MM.1S (cell line): ENCODE results near the gene KLHL13.

Experiments
- DNase-seq: peaks from one replicate; pipeline ENCODE4 v3.0.0-alpha.2; 2015
- H2AFZ ChIP-seq: fragments of 300-600 bp; sonication (generic); 2 replicates; pipeline ENCODE4 v1.6.0; 2016; ENCODE audit warnings: antibody characterized with exemption, low read length
- H3F3A ChIP-seq: fragments of 300-600 bp; sonication (generic); 2 replicates; pipeline ENCODE4 v1.6.1; 2016; ENCODE audit warnings: mild to moderate bottlenecking, antibody characterized with exemption, low read length, moderate library complexity, mixed read lengths; ENCODE audit not compliant: insufficient read depth
- H3K27ac ChIP-seq: fragments of 300-600 bp; sonication (generic); 2 replicates; pipeline ENCODE4 v1.5.1; 2016; ENCODE audit warnings: mild to moderate bottlenecking, low read length
- H3K27me3 ChIP-seq: fragments of 300-600 bp; sonication (generic); replicated peaks from 2 replicates; pipeline ENCODE4 v1.6.0; 2016; ENCODE audit warnings: low read length; ENCODE audit not compliant: insufficient read depth
- H3K36me3 ChIP-seq: fragments of 300-600 bp; sonication (generic); replicated peaks from 2 replicates; pipeline ENCODE4 v1.6.1; 2016; ENCODE audit warnings: mild to moderate bottlenecking, low read length, mixed read lengths; ENCODE audit not compliant: insufficient read depth
- H3K4me1 ChIP-seq: fragments of 300-600 bp; sonication (generic); 2 replicates; pipeline ENCODE4 v1.6.1; 2016; ENCODE audit warnings: low read length, mixed read lengths
- H3K4me2 ChIP-seq: fragments of 300-600 bp; sonication (generic); 2 replicates; pipeline ENCODE4 v1.6.0; 2016; ENCODE audit warnings: low read depth, low read length
- H3K4me3 ChIP-seq: fragments of 300-600 bp; sonication (generic); 2 replicates; pipeline ENCODE4 v1.5.1; 2016; ENCODE audit warnings: low read length, mixed read lengths
- H3K79me2 ChIP-seq: fragments of 300-600 bp; sonication (generic); 2 replicates; pipeline ENCODE4 v1.6.1; 2016; ENCODE audit warnings: mixed run types, low read length, mixed read lengths
- H3K9ac ChIP-seq: fragments of 300-600 bp; sonication (generic); 2 replicates; pipeline ENCODE4 v1.6.1; 2016; ENCODE audit warnings: low read length, mixed read lengths
- H3K9me2 ChIP-seq: fragments of 300-600 bp; sonication (generic); replicated peaks from 2 replicates; pipeline ENCODE4 v1.6.1; 2016; ENCODE audit warnings: mild to moderate bottlenecking, low read length, mixed read lengths; ENCODE audit not compliant: insufficient read depth
- H3K9me3 ChIP-seq: fragments of 300-600 bp; sonication (generic); replicated peaks from 2 replicates; pipeline ENCODE4 v1.6.1; 2016; ENCODE audit warnings: mild to moderate bottlenecking, low read length, mixed read lengths; ENCODE audit not compliant: insufficient read depth
- H4K20me1 ChIP-seq: fragments of 300-600 bp; sonication (generic); 2 replicates; pipeline ENCODE4 v1.6.1; 2016; ENCODE audit warnings: mild to moderate bottlenecking, low read length, moderate library complexity, mixed read lengths; ENCODE audit not compliant: insufficient read depth
- CTCF ChIP-seq: fragments of 300-600 bp; sonication (generic); IDR thresholded peaks from 2 replicates; pipeline ENCODE4 v1.5.1; 2016; ENCODE audit warnings: antibody characterized with exemption, low read length, mixed read lengths
- EZH2 ChIP-seq: fragments of 300-600 bp; sonication (generic); optimal IDR thresholded peaks from 2 replicates; pipeline ENCODE3; 2017; ENCODE audit warnings: low read depth, mild to moderate bottlenecking, antibody characterized with exemption, low read length, mixed read lengths
- EZH2phosphoT487 ChIP-seq: fragments of 300-600 bp; sonication (generic); IDR thresholded peaks from 2 replicates; pipeline ENCODE4 v1.6.1; 2018; ENCODE audit warnings: antibody characterized with exemption, low read length

The KLHL13 gene

GRCh38 chrX:118049713-118050112 is 66.9 kb downstream of the KLHL13 start:
- Histone ChIP-seq H3K27me3 (no peaks in the 10 kb centered on the region), H3K4me1 (no peaks in the 10 kb centered on the region), H3K9me3 (no peaks in the 10 kb centered on the region), H3K79me2 (no peaks in the 10 kb centered on the region), H3K27ac (no peak overlapping the region), H4K20me1 (no peaks in the 10 kb centered on the region), H2AFZ (no peak overlapping the region), H3K9me2 (no peaks in the 10 kb centered on the region), H3F3A (no peaks in the 10 kb centered on the region), H3K9ac (no peak overlapping the region), H3K4me2 (no peak overlapping the region), H3K4me3 (no peak overlapping the region), H3K36me3 (no peaks in the 10 kb centered on the region)
- TF ChIP-seq EZH2phosphoT487 (no peak), CTCF (no peak)
- DNase-seq = no peak

GRCh38 chrX:118047446-118048186 is 69.0 kb downstream of the KLHL13 start:
- H4K20me1 ChIP-seq = no peaks in the 10 kb centered on the region
- no peaks in the 10 kb centered on the region for H3F3A ChIP-seq
- H3K36me3 ChIP-seq = no peaks in the 10 kb centered on the region
- no peak overlapping the region for H3K4me2 ChIP-seq
- H3K27ac ChIP-seq = no peak overlapping the region
- H3K79me2 ChIP-seq = no peaks in the 10 kb centered on the region
- no peaks in the 10 kb centered on the region for H3K9me2 ChIP-seq
- H3K4me3 ChIP-seq = no peak overlapping the region
- no peak overlapping the region for H2AFZ ChIP-seq
- DNase-seq = no peak
- no peaks in the 10 kb centered on the region for H3K27me3 ChIP-seq
- no peaks in the 10 kb centered on the region for H3K4me1 ChIP-seq
- H3K9me3 ChIP-seq = no peaks in the 10 kb centered on the region
- H3K9ac ChIP-seq = no peak overlapping the region
- TF ChIP-seq EZH2phosphoT487 = no peak
- no peak for TF ChIP-seq EZH2
- TF ChIP-seq CTCF = no peak

GRCh38 chrX:118039591-118039990 is 77.0 kb downstream of the KLHL13 start:
- no peak for TF ChIP-seq EZH2phosphoT487
- TF ChIP-seq CTCF = no peak
- no peak for TF ChIP-seq EZH2
- Histone ChIP-seq H3K27ac (no peak overlapping the region), H3K27me3 (no peaks in the 10 kb centered on the region), H3F3A (no peaks in the 10 kb centered on the region), H3K36me3 (no peaks in the 10 kb centered on the region), H3K9ac (no peak overlapping the region), H3K9me3 (no peaks in the 10 kb centered on the region), H3K4me2 (no peak overlapping the region), H3K4me1 (no peaks in the 10 kb centered on the region), H3K4me3 (no peak overlapping the region), H3K9me2 (no peaks in the 10 kb centered on the region), H4K20me1 (no peaks in the 10 kb centered on the region), H2AFZ (no peak overlapping the region), H3K79me2 (no peaks in the 10 kb centered on the region)
- DNase-seq = no peak
